ENCODE results near the gene MBD3L3.

The MBD3L3 gene

DNA sequence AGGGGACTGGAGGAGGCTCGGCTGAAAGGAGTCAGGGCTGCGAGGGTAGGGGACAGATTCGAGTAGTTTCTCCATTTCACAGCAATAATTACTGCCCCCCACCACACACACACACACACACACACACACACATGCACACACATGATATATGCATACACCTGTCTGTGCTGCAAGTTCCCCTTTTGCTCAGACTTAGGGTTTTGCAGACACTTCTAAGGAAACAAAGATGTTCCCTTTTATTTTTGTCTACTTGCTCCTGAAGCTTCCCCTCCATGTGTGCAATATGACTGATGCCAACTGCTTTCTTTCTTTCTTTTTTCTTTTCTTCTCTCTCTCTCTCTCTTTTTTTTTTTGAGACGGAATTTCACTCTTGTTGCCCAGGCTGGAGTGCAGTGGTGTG, 50.6 kb downstream of the MBD3L3 start:
- H3K79me2 ChIP-seq (ENCODE audit: insufficient read depth, low read length): no peaks in the 10 kb centered on the region
- H4K20me1 ChIP-seq (ENCODE audit: insufficient read depth, low read length, poor library complexity, severe bottlenecking): no peaks in the 10 kb centered on the region
- TF ChIP-seq, protein P1, sequence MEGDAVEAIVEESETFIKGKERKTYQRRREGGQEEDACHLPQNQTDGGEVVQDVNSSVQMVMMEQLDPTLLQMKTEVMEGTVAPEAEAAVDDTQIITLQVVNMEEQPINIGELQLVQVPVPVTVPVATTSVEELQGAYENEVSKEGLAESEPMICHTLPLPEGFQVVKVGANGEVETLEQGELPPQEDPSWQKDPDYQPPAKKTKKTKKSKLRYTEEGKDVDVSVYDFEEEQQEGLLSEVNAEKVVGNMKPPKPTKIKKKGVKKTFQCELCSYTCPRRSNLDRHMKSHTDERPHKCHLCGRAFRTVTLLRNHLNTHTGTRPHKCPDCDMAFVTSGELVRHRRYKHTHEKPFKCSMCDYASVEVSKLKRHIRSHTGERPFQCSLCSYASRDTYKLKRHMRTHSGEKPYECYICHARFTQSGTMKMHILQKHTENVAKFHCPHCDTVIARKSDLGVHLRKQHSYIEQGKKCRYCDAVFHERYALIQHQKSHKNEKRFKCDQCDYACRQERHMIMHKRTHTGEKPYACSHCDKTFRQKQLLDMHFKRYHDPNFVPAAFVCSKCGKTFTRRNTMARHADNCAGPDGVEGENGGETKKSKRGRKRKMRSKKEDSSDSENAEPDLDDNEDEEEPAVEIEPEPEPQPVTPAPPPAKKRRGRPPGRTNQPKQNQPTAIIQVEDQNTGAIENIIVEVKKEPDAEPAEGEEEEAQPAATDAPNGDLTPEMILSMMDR (conservative IDR thresholded peaks at IDR 0.05; ENCODE audit: low read length): no peak
- TF ChIP-seq EZH2phosphoT487 (IDR thresholded peaks at IDR 0.05; ENCODE audit: borderline replicate concordance): no peak
- no peaks in the 10 kb centered on the region for H3K27me3 ChIP-seq (ENCODE audit: insufficient read depth, low read length, poor library complexity, severe bottlenecking)
- no peaks in the 10 kb centered on the region for H3F3A ChIP-seq (ENCODE audit: low read depth)
- H3K4me1 ChIP-seq (ENCODE audit: insufficient read depth, low read length, poor library complexity, severe bottlenecking): no peaks in the 10 kb centered on the region
- H2AFZ ChIP-seq (ENCODE audit: low read length): no peak overlapping the region
- no peaks in the 10 kb centered on the region for H3K9me3 ChIP-seq (ENCODE audit: insufficient read depth, low read depth, low read length)
- no peaks in the 10 kb centered on the region for H3K9me2 ChIP-seq (replicated peaks; ENCODE audit: low read depth, low read length)
- H3K36me3 ChIP-seq (ENCODE audit: insufficient read depth, low read length): no peaks in the 10 kb centered on the region
- no peak overlapping the region for H3K4me2 ChIP-seq (ENCODE audit: low read depth, low read length, poor library complexity, severe bottlenecking)
- no peak overlapping the region for H3K4me3 ChIP-seq (ENCODE audit: low read length, poor library complexity, severe bottlenecking)
- no peak overlapping the region for H3K9ac ChIP-seq (ENCODE audit: low read depth, low read length, poor library complexity, severe bottlenecking)
